Measurements from ENCODE around the gene TEX264.

The TEX264 gene

DNA sequence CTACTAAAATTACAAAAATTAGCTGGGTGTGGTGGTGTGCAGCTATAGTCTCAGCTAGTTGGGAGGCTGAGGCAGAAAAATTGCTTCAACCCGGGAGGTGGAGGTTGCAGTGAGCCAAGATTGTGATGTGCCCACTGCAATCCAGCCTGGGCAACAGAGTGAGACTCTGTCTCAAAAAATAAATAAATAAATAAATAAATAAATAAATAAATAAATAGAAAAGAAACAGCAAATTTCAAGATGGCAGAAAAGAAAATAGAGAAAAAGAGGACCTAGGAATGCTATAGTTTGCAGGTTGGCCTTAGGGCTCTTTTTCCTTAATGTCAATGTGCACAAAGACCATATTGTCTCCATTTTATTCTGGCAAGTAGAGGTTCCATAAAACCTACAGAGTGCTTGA is 79.8 kb downstream of the TEX264 start:
- no peak for DNase-seq (ENCODE audit: low spot score)

DNA sequence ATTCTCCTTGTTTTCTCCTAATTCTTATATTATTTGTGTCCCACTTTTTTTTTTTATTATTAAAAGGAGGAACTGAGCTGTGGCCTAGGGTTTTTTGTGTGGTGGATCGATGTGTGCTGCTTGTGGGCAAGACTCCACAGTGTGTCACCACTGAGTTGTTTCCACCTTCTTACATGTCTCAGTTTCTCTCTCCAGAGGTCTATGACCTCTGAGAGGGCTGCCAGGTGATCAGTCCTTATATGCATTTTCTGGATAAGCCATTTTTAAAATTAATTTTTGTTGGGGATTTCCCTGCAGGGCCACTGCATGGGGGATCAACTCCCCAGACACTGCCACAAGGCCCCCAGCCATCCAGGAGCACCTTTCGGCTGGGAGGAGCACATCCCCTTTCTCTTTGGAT is 80.2 kb downstream of the TEX264 start:
- no peak for DNase-seq (ENCODE audit: low spot score)

Data from pons (tissue), 1 donor.